ENCODE measurements around the gene ELMO1.

GRCh38 chr7:37128327-37129034, 320.2 kb downstream of the ELMO1 start:
- TF ChIP-seq, protein P1, sequence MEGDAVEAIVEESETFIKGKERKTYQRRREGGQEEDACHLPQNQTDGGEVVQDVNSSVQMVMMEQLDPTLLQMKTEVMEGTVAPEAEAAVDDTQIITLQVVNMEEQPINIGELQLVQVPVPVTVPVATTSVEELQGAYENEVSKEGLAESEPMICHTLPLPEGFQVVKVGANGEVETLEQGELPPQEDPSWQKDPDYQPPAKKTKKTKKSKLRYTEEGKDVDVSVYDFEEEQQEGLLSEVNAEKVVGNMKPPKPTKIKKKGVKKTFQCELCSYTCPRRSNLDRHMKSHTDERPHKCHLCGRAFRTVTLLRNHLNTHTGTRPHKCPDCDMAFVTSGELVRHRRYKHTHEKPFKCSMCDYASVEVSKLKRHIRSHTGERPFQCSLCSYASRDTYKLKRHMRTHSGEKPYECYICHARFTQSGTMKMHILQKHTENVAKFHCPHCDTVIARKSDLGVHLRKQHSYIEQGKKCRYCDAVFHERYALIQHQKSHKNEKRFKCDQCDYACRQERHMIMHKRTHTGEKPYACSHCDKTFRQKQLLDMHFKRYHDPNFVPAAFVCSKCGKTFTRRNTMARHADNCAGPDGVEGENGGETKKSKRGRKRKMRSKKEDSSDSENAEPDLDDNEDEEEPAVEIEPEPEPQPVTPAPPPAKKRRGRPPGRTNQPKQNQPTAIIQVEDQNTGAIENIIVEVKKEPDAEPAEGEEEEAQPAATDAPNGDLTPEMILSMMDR (optimal IDR thresholded peaks at IDR 0.05 in 1 of 3, IDR thresholded peaks at IDR 0.05 in 1 of 3, conservative IDR thresholded peaks at IDR 0.05 in 1 of 3; ENCODE audit: extremely low read depth in 1 of 3, insufficient read depth in 2 of 3, low read length in 3 of 3): no peak
- no peak for TF ChIP-seq EZH2 (IDR thresholded peaks at IDR 0.05; ENCODE audit: low read length)

Measured in keratinocyte (primary cell).